ENCODE measurements around the gene GPX4. TPM values are rescaled to one million over a fixed set of nuclear protein-coding genes. Genes with fewer than 3 reads are reported as not detected.
"Not testable (repeated sequence)": the region's sequence is repeated elsewhere in the genome, so short reads cannot be mapped to it uniquely, and the experiment has no call there.

GPX4 gene
- total RNA-seq, 1 donor from 2014 or later: 204 TPM

GRCh38 chr19:1128106-1128505 is 24.3 kb downstream of the GPX4 start:
- Mint-ChIP-seq H3K9me3 (no peaks in the 10 kb centered on the region), H3K4me3 (no peak overlapping the region), H3K27ac (no peak overlapping the region), H3K36me3 (no peaks in the 10 kb centered on the region), H3K27me3 (no peaks in the 10 kb centered on the region), H3K4me1 (ENCODE audit: unreplicated experiment) (no peaks in the 10 kb centered on the region)
- no peak for DNase-seq (ENCODE audit: extremely low spot score, unreplicated experiment)
- no peak for TF ChIP-seq CTCF (conservative IDR thresholded peaks at IDR 0.05)

GRCh38 chr19:1129084-1129483 is 25.3 kb downstream of the GPX4 start:
- not testable (repeated sequence) for H3K9me3 Mint-ChIP-seq; H3K27ac Mint-ChIP-seq; H3K4me1 Mint-ChIP-seq (ENCODE audit: unreplicated experiment); H3K4me3 Mint-ChIP-seq; H3K36me3 Mint-ChIP-seq; H3K27me3 Mint-ChIP-seq; DNase-seq (ENCODE audit: extremely low spot score, unreplicated experiment)

GRCh38 chr19:1129535-1129934 is 25.7 kb downstream of the GPX4 start:
- H3K27ac Mint-ChIP-seq: no peak overlapping the region
- H3K4me1 Mint-ChIP-seq (ENCODE audit: unreplicated experiment): no peaks in the 10 kb centered on the region
- H3K27me3 Mint-ChIP-seq: no peaks in the 10 kb centered on the region
- DNase-seq (ENCODE audit: extremely low spot score, unreplicated experiment): no peak
- no peak for TF ChIP-seq CTCF (conservative IDR thresholded peaks at IDR 0.05)
- H3K4me3 Mint-ChIP-seq: no peak overlapping the region
- no peaks in the 10 kb centered on the region for H3K9me3 Mint-ChIP-seq
- no peaks in the 10 kb centered on the region for H3K36me3 Mint-ChIP-seq

GRCh38 chr19:1130771-1131717 is 27.2 kb downstream of the GPX4 start:
- H3K9me3 Mint-ChIP-seq: no peaks in the 10 kb centered on the region
- TF ChIP-seq CTCF (conservative IDR thresholded peaks at IDR 0.05): no peak
- no peaks in the 10 kb centered on the region for H3K27me3 Mint-ChIP-seq
- no peaks in the 10 kb centered on the region for H3K4me1 Mint-ChIP-seq (ENCODE audit: unreplicated experiment)
- DNase-seq (ENCODE audit: extremely low spot score, unreplicated experiment): no peak
- H3K27ac Mint-ChIP-seq: no peak overlapping the region
- H3K36me3 Mint-ChIP-seq: no peaks in the 10 kb centered on the region
- H3K4me3 Mint-ChIP-seq: no peak overlapping the region

GRCh38 chr19:1131718-1132551 is 28.1 kb downstream of the GPX4 start:
- Mint-ChIP-seq H3K9me3 (no peaks in the 10 kb centered on the region), H3K36me3 (no peaks in the 10 kb centered on the region), H3K4me1 (ENCODE audit: unreplicated experiment) (no peaks in the 10 kb centered on the region), H3K27me3 (no peaks in the 10 kb centered on the region), H3K27ac (no peak overlapping the region), H3K4me3 (peak overlapping the region; percentile 11)
- no peak for TF ChIP-seq CTCF (conservative IDR thresholded peaks at IDR 0.05)
- no peak for DNase-seq (ENCODE audit: extremely low spot score, unreplicated experiment)

All from type B pancreatic cell (in vitro differentiated cells).